Stimulated activated CD4-positive, alpha-beta T cell treated with anti-CD3 and anti-CD28 coated beads, Interleukin-4, amount 100 ng/mL, for 48 hours (primary cell): ENCODE measurements around the gene TRIM24.
"Not testable (repeated sequence)": the region's sequence is repeated elsewhere in the genome, so short reads cannot be mapped to it uniquely, and the experiment has no call there.

Source experiments
- DNase-seq, 2 donors: peaks; one replicate each; pipeline ENCODE4 v3.0.0-alpha.2; 2020; ENCODE audit warnings: low read depth in 2 of 2

The TRIM24 gene

GRCh38 chr7:138493535-138493934, 33.5 kb downstream of the TRIM24 start:
- no peak for DNase-seq

- DNase-seq: no peak
Measured at GRCh38 chr7:138495485-138495884, 35.4 kb downstream of the TRIM24 start.

GRCh38 chr7:138499340-138499739, 39.3 kb downstream of the TRIM24 start:
- no peak for DNase-seq

- DNase-seq: not testable (repeated sequence)
Measured at GRCh38 chr7:138500303-138500702, 40.2 kb downstream of the TRIM24 start.

GRCh38 chr7:138500892-138501291, 40.8 kb downstream of the TRIM24 start:
- no peak for DNase-seq

GRCh38 chr7:138502023-138502767, 42.1 kb downstream of the TRIM24 start:
- DNase-seq: no peak

GRCh38 chr7:138505361-138505873, 45.4 kb downstream of the TRIM24 start:
- DNase-seq: no peak

- no peak for DNase-seq
Measured at GRCh38 chr7:138506764-138507163, 46.7 kb downstream of the TRIM24 start.

GRCh38 chr7:138510003-138510402, 49.9 kb downstream of the TRIM24 start:
- no peak for DNase-seq

- no peak for DNase-seq
Measured at GRCh38 chr7:138512092-138512858, 52.2 kb downstream of the TRIM24 start.

GRCh38 chr7:138512885-138513284, 52.8 kb downstream of the TRIM24 start:
- no peak for DNase-seq

- DNase-seq: no peak
Measured at GRCh38 chr7:138513344-138513871, 53.3 kb downstream of the TRIM24 start.

- DNase-seq: no peak
Measured at GRCh38 chr7:138514044-138514443, 54.0 kb downstream of the TRIM24 start.

GRCh38 chr7:138515001-138515528, 55.0 kb downstream of the TRIM24 start:
- no peak for DNase-seq

GRCh38 chr7:138519061-138519798, 59.2 kb downstream of the TRIM24 start:
- DNase-seq: no peak

- no peak for DNase-seq
Measured at GRCh38 chr7:138520742-138521141, 60.7 kb downstream of the TRIM24 start.

- DNase-seq: no peak
Measured at GRCh38 chr7:138521837-138522461, 61.9 kb downstream of the TRIM24 start.

GRCh38 chr7:138524259-138524658, 64.2 kb downstream of the TRIM24 start:
- no peak for DNase-seq

- no peak for DNase-seq
Measured at GRCh38 chr7:138525757-138526156, 65.7 kb downstream of the TRIM24 start.

GRCh38 chr7:138527746-138528223, 67.7 kb downstream of the TRIM24 start:
- no peak for DNase-seq

GRCh38 chr7:138536833-138537232, 76.8 kb downstream of the TRIM24 start:
- DNase-seq: not testable (repeated sequence)
